Measurements from ENCODE around the gene ZC3HAV1L. TPM values are rescaled to one million over a fixed set of nuclear protein-coding genes. Genes with fewer than 3 reads are reported as not detected.

The ZC3HAV1L gene
- total RNA-seq, 1 donor from 2014 or later: 1.8 TPM

DNA sequence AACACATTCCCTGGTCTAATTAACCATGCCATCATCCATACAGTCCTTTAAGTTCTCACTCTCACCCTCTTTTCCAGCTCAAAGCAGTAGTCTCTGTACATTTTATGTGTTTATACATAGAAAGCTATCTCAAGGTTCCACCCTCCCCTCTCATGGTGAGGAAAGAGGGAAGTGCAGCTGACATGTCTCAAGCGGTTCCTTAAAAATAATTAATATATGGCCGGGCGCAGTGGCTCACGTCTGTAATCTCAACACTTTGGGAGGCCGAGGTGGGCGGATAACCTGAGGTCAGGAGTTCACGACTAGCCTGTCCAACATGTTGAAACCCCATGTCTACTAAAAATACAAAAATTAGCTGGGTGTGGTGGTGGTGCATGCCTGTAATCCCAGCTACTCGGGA, 37.0 kb upstream of the ZC3HAV1L start:
- POLR2A ChIA-PET: no interaction called here
- CTCF ChIA-PET: no interaction called here

DNA sequence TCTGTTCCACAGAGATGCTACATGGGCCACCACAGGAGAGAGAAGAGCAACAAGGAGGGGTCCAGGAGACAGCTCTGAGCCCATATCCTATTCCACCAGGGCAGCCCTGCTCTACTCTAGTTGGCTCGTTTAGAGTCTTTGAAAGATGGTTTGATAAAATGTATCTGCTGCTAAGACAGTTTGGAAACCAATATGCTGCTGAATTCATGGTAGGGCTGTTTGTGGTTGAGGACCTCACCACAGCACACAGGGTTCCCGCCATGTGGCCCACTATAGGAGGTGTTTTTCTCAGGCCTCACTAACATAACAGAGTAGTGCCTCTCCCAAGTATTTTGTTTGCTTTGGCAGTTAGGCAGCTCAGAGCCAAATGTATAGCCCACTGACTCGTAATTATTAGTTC, 35.8 kb upstream of the ZC3HAV1L start:
- no peak overlapping the region for H3K27ac Mint-ChIP-seq
- H3K4me3 Mint-ChIP-seq: no peak overlapping the region
- no peak for DNase-seq
- no peaks in the 10 kb centered on the region for H3K27me3 Mint-ChIP-seq
- ATAC-seq (ENCODE audit: low read depth): no peak
- H3K9me3 Mint-ChIP-seq: no peaks in the 10 kb centered on the region
- TF ChIP-seq, protein P1, sequence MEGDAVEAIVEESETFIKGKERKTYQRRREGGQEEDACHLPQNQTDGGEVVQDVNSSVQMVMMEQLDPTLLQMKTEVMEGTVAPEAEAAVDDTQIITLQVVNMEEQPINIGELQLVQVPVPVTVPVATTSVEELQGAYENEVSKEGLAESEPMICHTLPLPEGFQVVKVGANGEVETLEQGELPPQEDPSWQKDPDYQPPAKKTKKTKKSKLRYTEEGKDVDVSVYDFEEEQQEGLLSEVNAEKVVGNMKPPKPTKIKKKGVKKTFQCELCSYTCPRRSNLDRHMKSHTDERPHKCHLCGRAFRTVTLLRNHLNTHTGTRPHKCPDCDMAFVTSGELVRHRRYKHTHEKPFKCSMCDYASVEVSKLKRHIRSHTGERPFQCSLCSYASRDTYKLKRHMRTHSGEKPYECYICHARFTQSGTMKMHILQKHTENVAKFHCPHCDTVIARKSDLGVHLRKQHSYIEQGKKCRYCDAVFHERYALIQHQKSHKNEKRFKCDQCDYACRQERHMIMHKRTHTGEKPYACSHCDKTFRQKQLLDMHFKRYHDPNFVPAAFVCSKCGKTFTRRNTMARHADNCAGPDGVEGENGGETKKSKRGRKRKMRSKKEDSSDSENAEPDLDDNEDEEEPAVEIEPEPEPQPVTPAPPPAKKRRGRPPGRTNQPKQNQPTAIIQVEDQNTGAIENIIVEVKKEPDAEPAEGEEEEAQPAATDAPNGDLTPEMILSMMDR (IDR thresholded peaks at IDR 0.05): no peak
- ChIA-PET CTCF (no interaction called here), POLR2A (no interaction called here)
- intact Hi-C loops (cut with micrococcal nuclease): no loop called here
- H3K36me3 Mint-ChIP-seq (ENCODE audit: low read depth): peaks cover 82% of the 10 kb centered on the region
- peaks cover 11% of the 10 kb centered on the region for H3K4me1 Mint-ChIP-seq

More for the DNA sequence above, 37.0 kb upstream of the ZC3HAV1L start:
- DNase-seq (no peak), ATAC-seq (ENCODE audit: low read depth) (no peak)
- intact Hi-C loops (cut with micrococcal nuclease): no loop called here
- no peak overlapping the region for H3K27ac Mint-ChIP-seq
- H3K27me3 Mint-ChIP-seq: no peaks in the 10 kb centered on the region
- peaks cover 82% of the 10 kb centered on the region for H3K36me3 Mint-ChIP-seq (ENCODE audit: low read depth)
- H3K4me1 Mint-ChIP-seq: peaks cover 11% of the 10 kb centered on the region
- TF ChIP-seq, protein P1 (IDR thresholded peaks at IDR 0.05): no peak
- no peak overlapping the region for H3K4me3 Mint-ChIP-seq
- no peaks in the 10 kb centered on the region for H3K9me3 Mint-ChIP-seq

DNA sequence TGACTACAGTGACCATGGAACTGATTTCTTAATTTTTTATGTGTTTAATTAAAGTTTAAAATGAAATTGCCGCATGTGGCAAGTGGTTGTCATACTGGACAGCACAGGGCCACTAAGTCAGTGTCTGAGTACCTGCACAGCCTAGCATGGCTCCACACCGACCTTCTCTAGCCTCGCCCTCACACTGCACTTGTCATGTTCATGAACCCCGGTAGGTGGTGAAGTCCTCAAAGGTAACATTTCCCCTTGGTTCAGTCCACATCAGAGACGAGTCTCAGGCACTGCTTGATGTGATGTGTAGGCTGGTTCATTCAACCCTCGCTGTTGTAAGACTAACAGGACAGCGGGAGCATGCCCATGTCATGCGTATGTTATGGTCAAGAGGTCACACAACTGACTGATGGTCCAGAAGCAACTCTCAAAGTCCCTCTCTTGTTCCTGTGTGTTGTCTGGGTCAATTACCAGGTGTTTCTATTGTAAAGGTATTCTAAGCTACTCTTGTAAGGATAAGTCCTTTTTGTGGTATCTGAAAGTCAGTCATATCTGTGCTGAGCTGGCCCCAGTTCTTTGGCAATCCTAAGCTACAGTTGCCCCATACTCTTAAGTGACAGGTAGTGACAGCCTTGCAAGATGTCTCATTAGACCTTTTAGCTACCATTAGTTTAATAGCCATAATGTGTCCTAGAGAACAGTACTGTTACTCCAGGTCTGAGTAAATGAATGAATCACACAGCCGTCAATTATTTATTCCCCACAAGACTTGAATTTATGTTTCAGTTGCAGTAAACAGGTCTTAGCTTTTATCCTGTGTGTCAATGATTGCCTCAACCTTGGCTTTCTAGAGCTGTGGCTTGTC, 32.9 kb upstream of the ZC3HAV1L start:
- Mint-ChIP-seq H3K36me3 (ENCODE audit: low read depth) (peaks cover 88% of the 10 kb centered on the region), H3K9me3 (no peaks in the 10 kb centered on the region), H3K4me3 (no peak overlapping the region), H3K4me1 (peaks cover 5% of the 10 kb centered on the region), H3K27me3 (no peaks in the 10 kb centered on the region), H3K27ac (no peak overlapping the region)
- DNase-seq (no peak), ATAC-seq (ENCODE audit: low read depth) (no peak)
- POLR2A ChIA-PET: no interaction called here
- intact Hi-C loops (cut with micrococcal nuclease): no loop called here
- TF ChIP-seq, protein P1 (IDR thresholded peaks at IDR 0.05): no peak
- CTCF ChIA-PET: interaction anchor here (1.2 to 1.3 kb wide), 2 partner anchors 10 to 11 kb away, joined by 3 read pairs; no protein-coding TSS in a partner anchor

DNA sequence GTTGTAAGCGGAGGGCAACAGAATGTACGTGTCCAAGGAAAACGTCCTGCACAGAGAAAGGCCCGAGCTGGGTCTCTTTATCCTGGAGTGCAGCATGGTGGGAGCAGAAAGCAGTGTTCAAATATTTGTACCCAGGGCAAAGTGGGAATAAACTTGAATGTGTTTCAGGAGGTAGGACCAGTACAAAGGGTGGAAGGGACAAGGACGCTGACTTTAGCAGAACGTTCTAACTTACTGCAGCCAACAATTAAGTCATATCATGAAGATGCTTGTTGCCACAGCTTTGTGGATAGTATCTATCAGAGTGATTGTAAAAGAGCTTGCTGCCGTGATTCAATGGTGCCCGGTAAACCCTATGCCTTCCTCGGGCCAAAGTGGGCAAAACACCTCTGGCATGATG, 30.5 kb upstream of the ZC3HAV1L start:
- Mint-ChIP-seq H3K27ac (no peak overlapping the region), H3K27me3 (no peaks in the 10 kb centered on the region), H3K9me3 (no peaks in the 10 kb centered on the region), H3K4me3 (no peak overlapping the region), H3K36me3 (ENCODE audit: low read depth) (peaks cover 87% of the 10 kb centered on the region), H3K4me1 (no peaks in the 10 kb centered on the region)
- TF ChIP-seq, protein P1 (IDR thresholded peaks at IDR 0.05): no peak
- POLR2A ChIA-PET: no interaction called here
- CTCF ChIA-PET: no interaction called here
- intact Hi-C loops (cut with micrococcal nuclease): no loop called here
- DNase-seq (no peak), ATAC-seq (ENCODE audit: low read depth) (no peak)

DNA sequence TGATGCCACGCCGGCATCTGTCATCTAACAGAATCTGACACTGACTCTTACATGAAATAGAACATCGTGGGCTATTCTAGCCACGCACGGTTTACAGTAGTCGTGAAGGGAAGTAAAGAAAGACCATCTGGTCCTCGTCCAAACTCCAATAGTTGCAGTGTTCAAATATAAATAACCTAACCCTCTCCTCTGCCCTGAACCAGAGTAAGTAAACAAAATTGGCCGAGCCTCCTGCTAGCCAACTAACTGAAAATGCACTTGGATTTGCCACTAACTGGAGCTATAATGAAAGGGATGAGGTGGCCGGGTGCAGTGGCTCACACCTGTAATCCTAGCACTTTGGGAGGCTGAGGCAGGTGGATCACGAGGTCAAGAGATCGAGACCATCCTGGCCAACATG, 29.5 kb upstream of the ZC3HAV1L start:
- TF ChIP-seq, protein P1 (IDR thresholded peaks at IDR 0.05): no peak
- H3K27ac Mint-ChIP-seq: no peak overlapping the region
- no peak for ATAC-seq (ENCODE audit: low read depth)
- peaks cover under 1% of the 10 kb centered on the region for H3K4me1 Mint-ChIP-seq
- no peaks in the 10 kb centered on the region for H3K9me3 Mint-ChIP-seq
- no peak for DNase-seq
- POLR2A ChIA-PET: no interaction called here
- intact Hi-C loops (cut with micrococcal nuclease): no loop called here
- H3K27me3 Mint-ChIP-seq: no peaks in the 10 kb centered on the region
- CTCF ChIA-PET: interaction anchor here (1.5 kb wide), 1 partner anchor 10 kb away, joined by 6 read pairs; no protein-coding TSS in a partner anchor
- peaks cover 94% of the 10 kb centered on the region for H3K36me3 Mint-ChIP-seq (ENCODE audit: low read depth)
- H3K4me3 Mint-ChIP-seq: no peak overlapping the region

Measured in activated B cell treated with CpG ODN at 0.5 μM for 24 hours (primary cell).